Choroid plexus epithelial cell (primary cell): ENCODE measurements around the gene OR5C1.
A peak's percentile ranks its signal among the peaks of the same experiment; 100 is the strongest.

Source experiments
- DNase-seq: peaks from one replicate; pipeline ENCODE4 v3.0.0-alpha.2; 2010; ENCODE audit warnings: low read depth
- H3K4me3 ChIP-seq: 2 replicates; pipeline ENCODE4 v1.5.1; 2011; ENCODE audit warnings: low read depth, mild to moderate bottlenecking, control low read depth, low read length, moderate library complexity
- CTCF ChIP-seq: conservative IDR thresholded peaks from 2 replicates; pipeline ENCODE4 v1.5.1; 2011; ENCODE audit warnings: low read depth, mild to moderate bottlenecking, control low read depth, inconsistent platforms, low read length, moderate library complexity

Gene OR5C1

GRCh38 chr9:122810306-122810946 is 21.7 kb downstream of the OR5C1 start:
- no peak overlapping the region for H3K4me3 ChIP-seq
- peak; percentile 85 for DNase-seq
- TF ChIP-seq CTCF = peak; percentile 80

DNA sequence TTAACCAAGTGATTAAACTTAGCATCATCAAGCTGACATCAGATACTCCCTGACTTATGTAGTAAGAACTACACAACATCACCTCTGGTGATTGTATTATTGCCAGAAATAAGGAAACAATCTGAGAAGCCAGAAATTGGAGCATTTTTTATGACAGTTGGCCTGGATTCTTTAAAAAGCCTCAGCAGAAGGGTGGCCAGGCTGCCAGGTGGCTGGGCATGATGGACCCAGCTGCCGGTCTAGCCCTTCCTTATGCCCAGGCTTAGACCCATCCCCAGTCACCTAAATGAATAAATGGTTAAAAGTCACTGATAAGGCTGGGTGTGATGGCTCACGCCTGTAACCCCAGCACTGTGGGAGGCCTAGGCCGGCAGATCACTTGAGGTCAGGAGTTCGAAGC is 24.0 kb downstream of the OR5C1 start:
- TF ChIP-seq CTCF = no peak
- DNase-seq = no peak
- no peak overlapping the region for H3K4me3 ChIP-seq

- no peak overlapping the region for H3K4me3 ChIP-seq
- no peak for DNase-seq
- TF ChIP-seq CTCF = no peak
Measured at GRCh38 chr9:122814545-122814944, 25.8 kb downstream of the OR5C1 start.

GRCh38 chr9:122815544-122815943 is 26.8 kb downstream of the OR5C1 start:
- H3K4me3 ChIP-seq = no peak overlapping the region
- no peak for TF ChIP-seq CTCF
- no peak for DNase-seq

DNA sequence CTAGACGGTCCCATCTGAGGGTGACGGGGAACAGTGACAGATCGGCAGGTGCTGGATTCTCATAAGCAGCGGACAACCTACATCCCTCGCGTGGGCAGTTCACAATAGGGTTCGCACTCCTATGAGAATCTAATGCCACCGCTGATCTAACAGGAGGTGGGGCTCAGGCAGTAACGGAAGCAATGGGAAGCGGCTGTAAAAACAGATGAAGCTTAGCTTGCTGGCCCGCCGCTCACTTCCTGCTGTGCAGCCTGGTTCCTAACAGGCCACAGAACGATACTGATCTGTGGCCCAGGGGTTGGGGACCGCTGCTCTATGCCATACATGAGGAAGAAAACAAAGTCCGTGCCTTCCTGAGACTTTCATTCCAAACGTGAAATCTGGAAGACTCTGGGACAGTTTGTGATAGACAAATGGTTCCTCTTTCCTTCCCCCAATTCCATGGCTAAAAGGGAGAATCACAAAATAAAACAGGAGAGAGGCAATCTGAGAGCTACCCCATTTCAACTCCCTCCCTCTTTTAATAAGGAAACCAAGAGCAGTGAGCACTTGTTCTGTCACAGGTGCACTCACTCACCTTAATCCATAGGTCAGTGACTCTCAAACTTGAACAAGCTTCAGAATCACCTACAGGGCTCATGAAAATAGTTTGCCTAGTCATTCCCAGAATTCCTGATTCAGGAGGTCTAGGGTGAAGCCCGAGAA is 27.6 kb downstream of the OR5C1 start:
- peak overlapping the region; percentile 17 for H3K4me3 ChIP-seq
- DNase-seq = peak; percentile 67
- peak; percentile 7 for TF ChIP-seq CTCF

DNA sequence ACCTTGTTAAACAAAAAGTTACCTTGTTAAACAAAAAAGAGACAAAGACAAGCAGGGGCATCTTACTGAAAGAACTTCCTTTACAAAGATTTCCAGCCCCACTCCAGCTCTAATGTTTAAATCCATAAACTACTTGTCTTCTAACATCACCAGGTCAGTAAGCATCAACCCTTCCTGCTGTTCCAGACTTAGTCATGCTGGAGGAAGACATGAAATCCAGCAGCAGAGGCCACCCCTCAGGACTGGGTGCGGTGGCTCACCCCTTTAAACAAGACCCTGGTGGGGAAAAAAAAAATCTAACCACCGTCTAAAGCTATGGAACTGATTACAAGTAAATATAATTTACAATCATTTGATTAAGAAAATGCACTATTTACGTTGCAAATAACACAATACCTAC is 30.6 kb downstream of the OR5C1 start:
- DNase-seq = peak; percentile 79
- H3K4me3 ChIP-seq = no peak overlapping the region
- TF ChIP-seq CTCF = no peak

- DNase-seq = peak; percentile 63
- H3K4me3 ChIP-seq = no peak overlapping the region
- no peak for TF ChIP-seq CTCF
Measured at GRCh38 chr9:122819791-122820489, 31.2 kb downstream of the OR5C1 start.
